ENCODE measurements around the gene RCOR3. TPM values are rescaled to one million over a fixed set of nuclear protein-coding genes. Genes with fewer than 3 reads are reported as not detected.
"Not testable (repeated sequence)": the region's sequence is repeated elsewhere in the genome, so short reads cannot be mapped to it uniquely, and the experiment has no call there.

RCOR3 gene
- total RNA-seq, 2 experiments from 2014 or later, result 43.5 to 47.3 TPM

DNA sequence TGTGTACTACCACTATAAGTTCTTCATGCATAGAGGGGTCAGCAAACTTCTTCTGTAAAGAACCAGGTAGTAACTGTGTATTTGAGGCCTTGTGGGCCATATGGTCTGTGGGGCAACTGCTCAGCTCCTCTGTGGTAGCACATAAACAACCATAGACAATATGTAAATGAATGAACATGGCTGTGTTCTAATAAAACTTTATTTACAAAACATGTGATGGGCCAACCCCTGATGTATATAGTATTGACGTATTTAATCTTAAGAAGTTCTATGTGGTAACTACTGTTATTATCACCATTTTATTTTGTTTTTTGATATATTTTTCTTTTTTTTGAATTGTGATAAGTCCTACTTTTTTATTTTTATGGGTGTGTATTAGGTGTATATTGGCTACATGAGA lies 82.8 kb downstream of the RCOR3 start:
- Mint-ChIP-seq H3K27me3 (no peaks in the 10 kb centered on the region), H3K36me3 (peaks cover 30% of the 10 kb centered on the region), H3K27ac (no peak overlapping the region), H3K9me3 (ENCODE audit: low read depth) (no peaks in the 10 kb centered on the region), H3K4me3 (no peak overlapping the region), H3K4me1 (peaks cover 54% of the 10 kb centered on the region)
- no peak for ATAC-seq
- DNase-seq, result no peak
- CTCF ChIA-PET, result interaction anchor here (0.9 to 2.0 kb wide), 3 partner anchors 8 to 173 kb away, joined by 3 to 7 read pairs (median 4); no protein-coding TSS in a partner anchor

DNA sequence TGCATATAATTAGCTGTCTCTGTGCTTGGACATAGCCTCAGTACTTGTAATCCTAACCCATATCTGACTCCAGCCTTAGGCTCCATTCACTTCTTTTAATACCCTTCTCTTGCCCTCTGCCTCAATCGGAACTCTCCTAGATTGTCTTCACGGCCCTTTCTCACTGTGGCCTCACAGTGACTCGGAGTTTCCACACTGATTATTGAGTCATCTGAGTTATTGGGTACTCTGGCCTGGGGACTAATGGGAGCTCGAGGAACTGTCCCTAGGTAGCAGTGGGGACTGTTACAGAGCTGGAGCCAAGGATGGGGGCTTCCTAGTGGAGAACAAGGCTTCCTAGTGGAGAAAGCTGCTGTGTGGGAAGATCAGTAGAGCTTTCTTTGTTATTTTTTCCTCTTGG lies 84.4 kb downstream of the RCOR3 start:
- CTCF ChIA-PET, result interaction anchor here (0.8 to 1.4 kb wide), 5 partner anchors 9 to 171 kb away, joined by 3 to 5 read pairs (median 4); no protein-coding TSS in a partner anchor
- no peaks in the 10 kb centered on the region for H3K9me3 Mint-ChIP-seq (ENCODE audit: low read depth)
- H3K36me3 Mint-ChIP-seq, result peaks cover 33% of the 10 kb centered on the region
- no peak overlapping the region for H3K4me3 Mint-ChIP-seq
- ATAC-seq (peak; percentile 23), DNase-seq (no peak)
- H3K27me3 Mint-ChIP-seq, result no peaks in the 10 kb centered on the region
- H3K27ac Mint-ChIP-seq, result peak overlapping the region; percentile 53
- H3K4me1 Mint-ChIP-seq, result peaks cover 45% of the 10 kb centered on the region

DNA sequence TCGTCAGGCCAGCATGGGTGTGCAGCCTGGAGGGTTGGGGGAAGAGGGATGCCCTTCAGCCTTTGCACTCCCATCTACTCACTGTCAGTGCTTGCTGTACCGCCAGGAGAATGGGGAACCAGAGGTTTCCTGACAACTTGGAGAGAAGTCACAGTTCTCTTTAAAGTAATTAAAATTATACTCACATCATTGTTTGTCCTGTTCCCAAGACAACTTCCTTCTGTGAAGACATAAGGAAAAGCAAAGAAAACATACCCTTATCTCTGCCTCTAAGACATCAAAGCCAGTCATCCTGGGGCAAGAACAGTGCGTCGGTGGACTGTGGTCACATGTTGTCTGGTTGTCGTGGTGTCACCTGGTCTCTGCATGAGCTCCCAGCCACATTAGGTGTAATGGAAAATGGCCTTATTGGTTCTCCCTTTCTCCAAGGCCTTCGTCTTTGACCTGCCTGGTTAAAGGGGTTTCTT lies 85.0 kb downstream of the RCOR3 start:
- CTCF ChIA-PET, result interaction anchor here (1.1 to 1.4 kb wide), 4 partner anchors 9 to 21 kb away, joined by 3 to 5 read pairs (median 4); no protein-coding TSS in a partner anchor
- peaks cover 31% of the 10 kb centered on the region for H3K36me3 Mint-ChIP-seq
- H3K27me3 Mint-ChIP-seq, result no peaks in the 10 kb centered on the region
- ATAC-seq (no peak), DNase-seq (no peak)
- H3K4me3 Mint-ChIP-seq, result no peak overlapping the region
- H3K4me1 Mint-ChIP-seq, result peaks cover 42% of the 10 kb centered on the region
- no peaks in the 10 kb centered on the region for H3K9me3 Mint-ChIP-seq (ENCODE audit: low read depth)
- H3K27ac Mint-ChIP-seq, result no peak overlapping the region

DNA sequence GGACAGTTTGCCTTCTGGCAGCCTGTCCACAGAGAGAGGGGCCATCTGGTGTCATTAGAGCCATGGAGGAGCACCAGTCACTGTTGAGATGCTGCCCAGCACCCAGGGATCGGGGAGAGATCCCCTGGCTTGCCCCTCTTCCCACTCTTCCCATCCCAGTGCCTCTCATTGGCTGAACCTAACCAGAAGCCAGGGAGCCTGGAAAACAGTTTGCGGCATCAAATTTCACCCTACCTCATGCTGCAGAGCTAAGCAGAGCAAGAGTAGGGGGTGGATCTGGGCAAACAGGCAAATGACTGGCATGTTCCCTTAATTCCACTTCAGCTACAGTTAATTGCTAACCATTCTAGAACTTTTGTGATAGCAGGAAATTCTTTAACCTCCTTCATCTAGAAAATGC lies 86.6 kb downstream of the RCOR3 start:
- no peak overlapping the region for H3K4me3 Mint-ChIP-seq
- H3K27me3 Mint-ChIP-seq, result no peaks in the 10 kb centered on the region
- no peak overlapping the region for H3K27ac Mint-ChIP-seq
- peaks cover 44% of the 10 kb centered on the region for H3K36me3 Mint-ChIP-seq
- CTCF ChIA-PET, result interaction anchor here (2.5 kb wide), 1 partner anchor 19 kb away, joined by 9 read pairs; the partner anchor contains the start of gene TRAF5
- ATAC-seq (no peak), DNase-seq (no peak)
- H3K4me1 Mint-ChIP-seq, result peaks cover 41% of the 10 kb centered on the region
- peaks cover 2% of the 10 kb centered on the region for H3K9me3 Mint-ChIP-seq (ENCODE audit: low read depth)

DNA sequence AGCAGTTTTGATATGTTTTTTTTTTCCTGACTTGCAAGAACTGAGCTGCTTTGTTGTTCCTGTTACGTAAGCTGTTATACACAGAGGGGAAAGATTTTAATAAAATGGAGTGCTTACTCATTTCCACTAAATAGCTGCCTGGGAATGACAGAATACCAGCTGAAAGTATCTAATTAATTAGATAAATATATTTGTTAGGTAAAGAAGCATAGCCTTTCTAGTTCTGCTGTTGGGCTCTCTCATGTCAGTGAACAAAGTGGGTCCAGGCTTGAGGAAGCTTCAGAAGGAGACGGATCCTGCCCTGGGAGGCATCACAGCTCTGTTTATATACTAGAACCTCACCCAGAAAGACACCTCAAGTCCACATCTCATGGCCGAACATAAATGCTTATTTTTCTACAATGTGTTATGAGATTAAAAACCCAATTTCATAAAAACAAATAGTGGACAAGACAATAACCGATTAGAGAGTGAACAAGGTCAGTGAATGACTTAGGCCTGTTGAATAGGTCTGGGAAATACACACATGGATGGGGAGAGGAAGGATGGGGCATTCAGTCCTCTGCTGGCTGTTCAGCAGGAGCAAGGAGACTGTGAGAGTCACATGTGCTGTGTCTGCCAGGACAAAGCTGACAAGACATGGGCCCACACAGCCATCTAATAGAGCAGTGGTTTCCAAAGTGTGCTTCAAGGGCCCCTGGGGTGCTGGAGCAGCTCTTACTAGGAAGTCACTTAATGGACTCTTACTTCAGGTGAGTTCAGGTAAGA lies 88.1 kb downstream of the RCOR3 start:
- CTCF ChIA-PET, result interaction anchor here (0.9 to 2.5 kb wide), 4 partner anchors 10 to 24 kb away, joined by 3 to 13 read pairs (median 6); partner anchors contain the start of gene TRAF5
- H3K27ac Mint-ChIP-seq, result no peak overlapping the region
- peaks cover 41% of the 10 kb centered on the region for H3K4me1 Mint-ChIP-seq
- ATAC-seq (no peak), DNase-seq (no peak)
- peaks cover 12% of the 10 kb centered on the region for H3K9me3 Mint-ChIP-seq (ENCODE audit: low read depth)
- no peaks in the 10 kb centered on the region for H3K27me3 Mint-ChIP-seq
- peaks cover 51% of the 10 kb centered on the region for H3K36me3 Mint-ChIP-seq
- no peak overlapping the region for H3K4me3 Mint-ChIP-seq

DNA sequence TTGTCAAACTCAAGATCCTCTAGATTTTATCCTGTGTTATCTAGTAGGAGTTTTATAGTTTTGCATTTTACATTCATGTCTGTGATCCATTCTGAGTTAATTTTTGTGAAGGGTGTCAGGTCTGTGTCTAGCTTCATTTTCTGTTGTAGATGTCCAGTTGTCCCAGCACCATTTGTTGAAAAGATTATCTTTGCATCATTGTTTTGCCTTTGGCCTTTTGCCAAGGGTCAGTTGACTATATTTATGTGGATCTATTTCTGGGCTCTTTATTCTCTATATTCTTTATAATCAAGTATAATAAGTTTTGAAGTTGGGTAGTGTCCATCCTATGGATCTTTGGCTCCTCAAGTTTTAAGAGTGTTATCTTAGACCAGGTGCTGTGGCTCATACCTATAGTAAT lies 89.4 kb downstream of the RCOR3 start:
- H3K27me3 Mint-ChIP-seq, result no peaks in the 10 kb centered on the region
- H3K4me3 Mint-ChIP-seq, result no peak overlapping the region
- CTCF ChIA-PET, result no interaction called here
- peaks cover 45% of the 10 kb centered on the region for H3K4me1 Mint-ChIP-seq
- H3K9me3 Mint-ChIP-seq (ENCODE audit: low read depth), result peaks cover 12% of the 10 kb centered on the region
- no peak for ATAC-seq
- peaks cover 53% of the 10 kb centered on the region for H3K36me3 Mint-ChIP-seq
- no peak for DNase-seq
- H3K27ac Mint-ChIP-seq, result no peak overlapping the region

DNA sequence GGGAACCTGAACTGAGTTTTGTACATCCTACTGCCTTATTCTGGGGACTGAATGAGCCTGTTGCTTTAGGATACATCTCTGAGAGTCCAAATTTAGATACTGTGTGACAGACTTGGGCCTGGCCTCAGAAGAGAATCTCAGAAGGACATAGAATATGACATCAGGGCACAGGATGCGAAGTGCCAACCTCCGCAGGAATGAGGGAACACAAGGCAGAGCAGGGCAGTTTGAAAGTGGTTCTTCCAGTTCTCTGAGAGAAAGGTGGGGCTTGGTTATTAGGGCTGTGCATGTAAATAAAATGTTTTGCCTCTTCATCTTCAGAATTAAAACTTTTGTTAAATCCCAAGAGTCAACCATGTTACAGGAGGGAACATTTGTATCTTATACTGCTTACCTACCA lies 90.6 kb downstream of the RCOR3 start:
- Mint-ChIP-seq H3K4me3 (no peak overlapping the region), H3K36me3 (peaks cover 55% of the 10 kb centered on the region), H3K27ac (no peak overlapping the region), H3K4me1 (peaks cover 51% of the 10 kb centered on the region), H3K9me3 (ENCODE audit: low read depth) (peaks cover 12% of the 10 kb centered on the region), H3K27me3 (no peaks in the 10 kb centered on the region)
- no peak for DNase-seq
- no peak for ATAC-seq
- CTCF ChIA-PET, result interaction anchor here (1.1 to 1.9 kb wide), 2 partner anchors 8 to 26 kb away, joined by 4 read pairs; no protein-coding TSS in a partner anchor

DNA sequence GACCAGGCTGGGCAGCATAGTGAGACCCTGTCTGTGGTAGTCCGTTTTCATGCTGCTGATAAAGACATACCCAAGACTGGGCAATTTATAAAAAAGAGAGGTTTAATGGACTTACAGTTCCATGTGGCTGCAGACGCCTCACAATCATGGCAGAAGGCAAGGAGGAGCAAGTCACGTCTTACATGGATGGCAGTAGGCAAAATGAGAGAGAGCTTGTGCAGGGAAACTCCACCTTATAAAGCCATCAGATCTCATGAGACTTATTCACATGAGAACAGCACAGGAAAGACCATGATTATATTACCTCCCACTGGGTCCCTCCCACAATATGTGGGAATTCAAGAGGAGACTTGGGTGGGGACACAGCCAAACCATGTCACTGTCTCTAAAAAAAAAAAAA lies 92.9 kb downstream of the RCOR3 start:
- Mint-ChIP-seq H3K9me3 (ENCODE audit: low read depth) (peaks cover 12% of the 10 kb centered on the region), H3K27ac (peak overlapping the region; percentile 56), H3K4me1 (peaks cover 58% of the 10 kb centered on the region), H3K36me3 (peaks cover 64% of the 10 kb centered on the region)
- not testable (repeated sequence) for H3K27me3 Mint-ChIP-seq, DNase-seq, ATAC-seq, H3K4me3 Mint-ChIP-seq
- CTCF ChIA-PET, result interaction anchor here (1.2 to 1.4 kb wide), 3 partner anchors 24 to 477 kb away, joined by 4 to 5 read pairs (median 4); no protein-coding TSS in a partner anchor

DNA sequence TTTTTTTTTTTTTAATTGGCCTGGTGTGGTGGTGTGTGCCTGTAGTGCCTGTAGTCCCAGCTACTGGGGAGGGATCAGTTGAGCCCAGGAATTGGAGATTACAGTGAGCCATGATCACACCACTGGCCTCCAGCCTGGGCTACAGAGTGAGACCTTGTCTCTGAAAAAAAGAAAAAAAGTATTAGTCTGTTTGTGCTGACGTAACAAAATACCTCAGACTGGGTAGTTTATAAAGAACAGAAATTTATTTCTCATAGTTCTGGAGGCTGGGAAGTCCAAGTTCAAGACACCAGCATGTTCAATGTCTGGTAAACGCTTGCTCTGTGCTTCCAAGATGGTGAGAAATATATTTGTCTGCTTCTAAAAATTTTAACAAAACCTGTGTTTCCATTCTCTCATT lies 93.3 kb downstream of the RCOR3 start:
- Mint-ChIP-seq H3K36me3 (peaks cover 66% of the 10 kb centered on the region), H3K27me3 (no peaks in the 10 kb centered on the region), H3K4me3 (no peak overlapping the region), H3K27ac (peak overlapping the region; percentile 83), H3K9me3 (ENCODE audit: low read depth) (peaks cover 12% of the 10 kb centered on the region), H3K4me1 (peaks cover 56% of the 10 kb centered on the region)
- ATAC-seq (no peak), DNase-seq (no peak)
- CTCF ChIA-PET, result interaction anchor here (1.4 kb wide), 2 partner anchors 25 to 476 kb away, joined by 4 to 5 read pairs; no protein-coding TSS in a partner anchor

DNA sequence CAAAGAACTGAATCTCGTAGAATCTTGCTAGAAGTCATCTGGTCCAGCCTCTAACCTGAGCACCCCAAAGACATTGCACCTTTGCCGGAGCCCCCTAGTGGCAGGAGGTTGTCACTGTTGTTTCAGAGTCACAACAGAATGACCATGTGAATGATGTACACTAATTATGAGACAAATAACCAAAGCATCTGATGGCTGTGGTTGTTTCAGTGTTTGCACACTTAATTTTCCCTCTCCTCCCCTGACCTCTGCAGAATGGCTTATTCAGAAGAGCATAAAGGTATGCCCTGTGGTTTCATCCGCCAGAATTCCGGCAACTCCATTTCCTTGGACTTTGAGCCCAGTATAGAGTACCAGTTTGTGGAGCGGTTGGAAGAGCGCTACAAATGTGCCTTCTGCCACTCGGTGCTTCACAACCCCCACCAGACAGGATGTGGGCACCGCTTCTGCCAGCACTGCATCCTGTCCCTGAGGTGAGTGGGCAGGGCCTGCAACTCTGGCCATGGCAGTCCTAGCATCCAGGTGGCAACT lies 93.9 kb downstream of the RCOR3 start:
- DNase-seq, result peak; percentile 80
- Mint-ChIP-seq H3K27ac (peak overlapping the region; percentile 83), H3K4me3 (peak overlapping the region; percentile 38), H3K27me3 (no peaks in the 10 kb centered on the region), H3K4me1 (peaks cover 53% of the 10 kb centered on the region), H3K36me3 (peaks cover 66% of the 10 kb centered on the region), H3K9me3 (ENCODE audit: low read depth) (peaks cover 12% of the 10 kb centered on the region)
- peak; percentile 75 for ATAC-seq
- CTCF ChIA-PET, result interaction anchor here (0.7 to 0.9 kb wide), 2 partner anchors 27 to 29 kb away, joined by 3 to 5 read pairs; partner anchors contain the start of gene TRAF5

DNA sequence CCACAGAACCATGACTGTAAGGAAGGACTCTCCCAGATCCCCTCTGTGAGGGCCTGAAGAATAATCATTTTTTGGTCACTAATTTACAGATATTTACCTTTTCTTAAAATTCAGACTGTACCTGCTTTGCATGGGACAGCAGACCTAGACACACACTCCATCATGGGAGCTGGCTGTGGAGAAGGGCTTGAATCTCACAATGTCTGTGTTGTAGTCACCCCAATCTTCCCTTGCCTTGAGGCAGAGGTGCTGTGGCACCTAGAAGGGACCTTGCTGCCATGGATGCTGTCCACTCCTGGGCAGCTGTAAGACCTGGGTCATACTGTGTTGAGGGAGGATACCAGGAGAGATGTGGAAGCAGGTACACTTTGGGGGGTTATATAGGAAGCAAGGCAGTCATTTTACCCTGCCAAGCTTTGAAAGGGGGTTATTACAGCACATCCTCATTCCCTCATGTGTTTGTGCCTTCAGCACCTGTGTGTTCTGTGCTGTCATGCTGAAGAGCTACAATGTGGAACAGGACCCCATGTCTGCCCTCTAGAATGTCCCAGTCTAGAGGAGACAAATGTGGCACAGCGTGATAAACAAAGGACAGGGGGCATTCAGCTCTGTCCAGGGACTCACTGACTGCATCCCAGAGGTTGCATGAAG lies 94.5 kb downstream of the RCOR3 start:
- H3K4me1 Mint-ChIP-seq, result peaks cover 53% of the 10 kb centered on the region
- ATAC-seq, result peak; percentile 35

DNA sequence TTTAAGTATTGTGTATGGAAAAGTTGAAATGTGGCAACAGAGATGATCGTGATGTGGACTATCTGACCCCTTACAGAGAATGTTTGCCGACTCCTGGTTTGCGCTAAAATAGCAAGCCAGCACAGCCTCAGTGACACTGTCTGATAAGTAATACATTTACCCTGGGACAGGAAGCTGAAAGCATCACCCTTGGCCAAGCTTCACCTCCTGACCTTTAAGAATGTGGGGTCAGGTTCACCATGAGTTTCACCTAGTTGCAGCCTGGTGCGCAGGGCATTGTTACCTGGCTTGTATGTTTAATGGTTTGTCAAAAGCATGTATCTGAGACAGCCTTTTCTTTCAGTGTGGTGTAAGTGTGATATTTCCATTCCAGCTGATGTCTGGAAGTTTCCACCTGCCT lies 96.7 kb downstream of the RCOR3 start:
- no peak overlapping the region for H3K4me3 Mint-ChIP-seq
- DNase-seq, result no peak
- no peak for ATAC-seq
- H3K36me3 Mint-ChIP-seq, result peaks cover 62% of the 10 kb centered on the region
- H3K9me3 Mint-ChIP-seq (ENCODE audit: low read depth), result peaks cover 10% of the 10 kb centered on the region
- H3K4me1 Mint-ChIP-seq, result peaks cover 51% of the 10 kb centered on the region
- no peaks in the 10 kb centered on the region for H3K27me3 Mint-ChIP-seq
- peak overlapping the region; percentile 7 for H3K27ac Mint-ChIP-seq
- CTCF ChIA-PET, result interaction anchor here (1.0 to 1.5 kb wide), 3 partner anchors 29 to 32 kb away, joined by 3 to 7 read pairs (median 4); partner anchors contain the start of gene TRAF5

More for the DNA sequence above, 94.5 kb downstream of the RCOR3 start:
- Mint-ChIP-seq H3K9me3 (ENCODE audit: low read depth) (peaks cover 12% of the 10 kb centered on the region), H3K27me3 (no peaks in the 10 kb centered on the region), H3K4me3 (no peak overlapping the region), H3K27ac (peak overlapping the region; percentile 83), H3K36me3 (peaks cover 63% of the 10 kb centered on the region)
- no peak for DNase-seq
- CTCF ChIA-PET, result interaction anchor here (0.7 to 1.4 kb wide), 5 partner anchors 17 to 160 kb away, joined by 3 to 9 read pairs (median 3); partner anchors contain the start of gene TRAF5
